IMR-90 (cell line): ENCODE results near the gene CARS2. TPM values are rescaled to one million over a fixed set of nuclear protein-coding genes. Genes with fewer than 3 reads are reported as not detected.

Experiments
- ATAC-seq: fragments of 200-7000 bp; cut with Tn5 transposase; 2 replicates; pipeline ENCODE4 v1.9.1; 2020; ENCODE audit warnings: low read depth, mild to moderate bottlenecking, moderate library complexity
- BruUV-seq: library from RNA; stranded (reverse); fragments of 400-500 nt; replicated peaks from 2 replicates; lab custom pipeline; 2021; lab: Mats Ljungman, UMichigan
- CTCF ChIA-PET: fragments of 300-600 bp; formaldehyde crosslinking; extraction: SDS; loops from one replicate; lab custom pipeline; 2021; ENCODE audit warnings: antibody characterized with exemption; lab: Yijun Ruan, JAX
- POLR2A ChIA-PET: fragments of 300-600 bp; sonication (Branson Sonifier 250); formaldehyde crosslinking; loops from one replicate; lab custom pipeline; 2022; ENCODE audit warnings: antibody characterized with exemption; ENCODE audit not compliant: unreplicated experiment; lab: Charles Lee
- DNase-seq: peaks from one replicate; pipeline ENCODE4 v3.0.0; 2013
- H2AFZ ChIP-seq: replicated peaks from 2 replicates; pipeline ENCODE3; 2013; ENCODE audit warnings: low read length, mild to moderate bottlenecking; ENCODE audit not compliant: poor library complexity
- H2AK5ac ChIP-seq: 2 replicates; pipeline ENCODE4 v1.6.1; 2013; ENCODE audit warnings: low read depth, low read length, inconsistent platforms
- H2AK9ac ChIP-seq: replicated peaks from 2 replicates; pipeline ENCODE3; 2013; ENCODE audit warnings: mild to moderate bottlenecking, low read depth, low read length, moderate library complexity; ENCODE audit not compliant: poor library complexity
- H2BK120ac ChIP-seq: 2 replicates; pipeline ENCODE4 v1.6.1; 2013; ENCODE audit warnings: low read depth, low read length, inconsistent platforms
- H2BK15ac ChIP-seq: 3 replicates; pipeline ENCODE4 v1.6.1; 2013; ENCODE audit warnings: low read depth, low read length, inconsistent platforms
- H2BK20ac ChIP-seq: 2 replicates; pipeline ENCODE4 v1.6.1; 2013; ENCODE audit warnings: low read depth, mild to moderate bottlenecking, inconsistent platforms, low read length, moderate library complexity
- H2BK5ac ChIP-seq: 2 replicates; pipeline ENCODE4 v1.6.1; 2013; ENCODE audit warnings: mild to moderate bottlenecking, low read depth, low read length, inconsistent platforms; ENCODE audit not compliant: poor library complexity, severe bottlenecking
- H3K14ac ChIP-seq: replicated peaks from 2 replicates; pipeline ENCODE4 v1.6.1; 2013; ENCODE audit warnings: low read depth, low read length, inconsistent platforms
- H3K18ac ChIP-seq: 2 replicates; pipeline ENCODE4 v1.6.1; 2013; ENCODE audit warnings: low read depth, low read length, control low read depth
- H3K23ac ChIP-seq: 2 replicates; pipeline ENCODE4 v1.6.1; 2013; ENCODE audit warnings: low read depth, low read length, inconsistent platforms
- H3K27ac ChIP-seq: 2 replicates; pipeline ENCODE4 v1.5.1; 2013; ENCODE audit warnings: mild to moderate bottlenecking, control low read depth, low read length; ENCODE audit not compliant: insufficient read depth
- H3K27me3 ChIP-seq: 2 replicates; pipeline ENCODE4 v1.6.1; 2013; ENCODE audit warnings: low read length; ENCODE audit not compliant: control insufficient read depth, insufficient read depth
- H3K36me3 ChIP-seq: 2 replicates; pipeline ENCODE4 v1.6.1; 2013; ENCODE audit warnings: low read length, mixed read lengths; ENCODE audit not compliant: control insufficient read depth, insufficient read depth
- H3K4ac ChIP-seq: 2 replicates; pipeline ENCODE4 v1.6.1; 2013; ENCODE audit warnings: low read depth, low read length, inconsistent platforms
- H3K4me1 ChIP-seq: 2 replicates; pipeline ENCODE4 v1.6.1; 2013; ENCODE audit warnings: low read length, mixed read lengths; ENCODE audit not compliant: control insufficient read depth, insufficient read depth
- H3K4me2 ChIP-seq: 2 replicates; pipeline ENCODE4 v1.6.1; 2013; ENCODE audit warnings: low read depth, mild to moderate bottlenecking, control low read depth, low read length, moderate library complexity
- H3K4me3 ChIP-seq: 2 replicates; pipeline ENCODE4 v1.5.1; 2013; ENCODE audit warnings: low read depth, mild to moderate bottlenecking, control low read depth, low read length, moderate library complexity; ENCODE audit not compliant: insufficient read depth
- H3K56ac ChIP-seq: 2 replicates; pipeline ENCODE4 v1.6.1; 2013; ENCODE audit warnings: low read length, inconsistent platforms; ENCODE audit not compliant: insufficient read depth; ENCODE audit errors: extremely low read depth
- H3K79me1 ChIP-seq, 2 experiments: 2 replicates each; pipeline ENCODE4 v1.6.1; 2013; ENCODE audit warnings: low read length in 2 of 2, inconsistent platforms in 1 of 2, low read depth in 1 of 2
- H3K9ac ChIP-seq: 2 replicates; pipeline ENCODE4 v1.6.1; 2013; ENCODE audit warnings: low read depth, low read length, control low read depth
- H3K9me1 ChIP-seq: 2 replicates; pipeline ENCODE4 v1.6.1; 2013; ENCODE audit warnings: low read length, inconsistent platforms; ENCODE audit not compliant: insufficient read depth
- H3K9me3 ChIP-seq: 2 replicates; pipeline ENCODE4 v1.6.1; 2013; ENCODE audit warnings: low read length; ENCODE audit not compliant: control insufficient read depth, insufficient read depth
- H4K20me1 ChIP-seq: 2 replicates; pipeline ENCODE4 v1.6.1; 2013; ENCODE audit warnings: low read length, inconsistent platforms; ENCODE audit not compliant: insufficient read depth
- H4K5ac ChIP-seq: 2 replicates; pipeline ENCODE4 v1.6.1; 2013; ENCODE audit warnings: mild to moderate bottlenecking, low read depth, low read length, control low read depth
- H4K8ac ChIP-seq, 2 experiments: 2 replicates each; pipeline ENCODE4 v1.6.1; 2013; ENCODE audit warnings: low read depth in 2 of 2, low read length in 2 of 2, control low read depth in 1 of 2, inconsistent platforms in 1 of 2
- H4K91ac ChIP-seq: 2 replicates; pipeline ENCODE4 v1.6.1; 2013; ENCODE audit warnings: low read depth, low read length, inconsistent platforms; ENCODE audit not compliant: insufficient read depth
- CHD1 ChIP-seq: IDR thresholded peaks from 2 replicates; pipeline ENCODE4 v1.6.1; 2012; ENCODE audit warnings: low read depth, low read length, improper control_type of control experiment
- WGBS, 2 experiments: methylation state at CpG; one replicate each; pipeline versions ENCODE4 v1.1.5 to v1.1.7; 2013; ENCODE audit warnings: missing lambda C conversion rate in 2 of 2; ENCODE audit not compliant: insufficient read length in 1 of 2; ENCODE audit errors: extremely low coverage in 2 of 2; 5-methylcytosine and 5-hydroxymethylcytosine counted together
- dilution Hi-C: fragments of 300-500 bp; cut with HindIII; formaldehyde crosslinking; loops from one replicate; pipeline ENCODE4 v1.14.3; 2018; ENCODE audit warnings: low sequenced_read_pairs; ENCODE audit not compliant: unreplicated experiment
- in situ Hi-C: fragments of 300-500 bp; cut with MboI; formaldehyde crosslinking; loops from 3 replicates; pipeline ENCODE4 v1.14.3; 2019; ENCODE audit warnings: low sequenced_read_pairs, inconsistent platforms, mixed read lengths
- intact Hi-C: fragments of 100-400 bp; cut with micrococcal nuclease; formaldehyde crosslinking; loops from 2 replicates; pipeline ENCODE4 v1.10.0; 2022
- polyA plus RNA-seq, 3 experiments: library from polyadenylated mRNA; depleted of rRNA; stranded (reverse); fragments of >200 nt; gene quantifications; 2 replicates each; pipeline ENCODE4 v1.2.3, GENCODE V29; 2012; ENCODE audit warnings: low replicate concordance in 1 of 3
- total RNA-seq: library from RNA; depleted of rRNA; stranded (reverse); fragments of >200 nt; gene quantifications from 2 replicates; pipeline ENCODE4 v1.2.3, GENCODE V29; 2012

CARS2 gene
- total and polyA plus RNA-seq, 2 of the 4 experiments (the other 2 are of a cell fraction) = 76.2 to 76.4 TPM

DNA sequence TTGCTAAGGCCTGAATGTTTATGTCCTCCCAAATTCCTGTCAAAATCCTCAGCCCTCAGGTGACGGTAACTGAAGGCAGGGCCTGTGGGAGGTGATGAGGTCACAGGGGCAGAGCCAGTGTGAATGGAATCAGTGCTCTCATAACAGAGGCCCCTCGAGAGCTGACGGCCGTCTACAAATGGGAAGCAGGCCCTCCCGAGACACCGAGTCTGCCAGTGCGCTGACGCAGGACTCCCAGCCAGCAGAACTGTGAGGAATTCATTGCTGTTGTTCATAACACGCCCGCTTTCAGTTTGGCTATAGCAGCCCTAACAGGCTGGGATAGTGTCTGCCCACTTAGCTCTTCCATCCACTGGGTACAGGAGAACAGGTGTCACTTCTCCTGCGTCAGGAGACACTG is 41.2 kb downstream of the CARS2 start:
- H2BK20ac ChIP-seq = no peak overlapping the region
- H4K8ac ChIP-seq = no peak overlapping the region
- H2BK120ac ChIP-seq = no peak overlapping the region
- DNase-seq = no peak
- no peak for ATAC-seq
- POLR2A ChIA-PET = no interaction called here
- intact Hi-C loops (no loop called here), in situ Hi-C loops (no loop called here), dilution Hi-C loops (no loop called here)
- H3K9ac ChIP-seq = no peak overlapping the region
- no peak overlapping the region for H4K91ac ChIP-seq
- H3K23ac ChIP-seq = no peak overlapping the region
- CTCF ChIA-PET = no interaction called here
- no peak overlapping the region for H3K4ac ChIP-seq
- no peak overlapping the region for H2AK5ac ChIP-seq
- no peak overlapping the region for H2AK9ac ChIP-seq
- H3K4me2 ChIP-seq = no peak overlapping the region
- no peaks in the 10 kb centered on the region for H3K4me1 ChIP-seq
- peaks cover 3% of the 10 kb centered on the region for H3K9me3 ChIP-seq
- no peak for TF ChIP-seq CHD1
- no peak overlapping the region for H2AFZ ChIP-seq
- H3K36me3 ChIP-seq = peaks cover 56% of the 10 kb centered on the region
- no peak overlapping the region for H3K14ac ChIP-seq
- no peaks in the 10 kb centered on the region for H3K9me1 ChIP-seq
- no peaks in the 10 kb centered on the region for H3K27me3 ChIP-seq
- no peak overlapping the region for H3K4me3 ChIP-seq
- peaks cover 3 to 5% of the 10 kb centered on the region in 2 experiments; a peak in 2 of 4 replicates for H3K79me1 ChIP-seq
- 81% methylated on average over 9 of the region's 11 CpGs; no CpG with 5 or more reads in 1 of the 2 experiments for WGBS, 2 experiments
- H2BK15ac ChIP-seq = no peak overlapping the region
- H4K5ac ChIP-seq = no peak overlapping the region
- no peak overlapping the region for H3K18ac ChIP-seq
- H3K56ac ChIP-seq = no peak overlapping the region
- no TSS peak for BruUV-seq
- H4K20me1 ChIP-seq = no peaks in the 10 kb centered on the region
- H2BK5ac ChIP-seq = no peak overlapping the region
- no peak overlapping the region for H3K27ac ChIP-seq
